B cell (primary cell): ENCODE measurements around the gene SH3RF3. TPM values are rescaled to one million over a fixed set of nuclear protein-coding genes. Genes with fewer than 3 reads are reported as not detected.

ENCODE experiments used
- ATAC-seq: fragments of 200-7000 bp; cut with Tn5 transposase; one replicate; pipeline ENCODE4 v1.10.0; 2021; ENCODE audit warnings: low read depth, mild to moderate bottlenecking, moderate number of reproducible peaks, moderate library complexity
- CTCF ChIA-PET: fragments of 350-600 bp; sonication (Branson Sonifier 250); formaldehyde crosslinking; loops from one replicate; lab custom pipeline; 2021; ENCODE audit warnings: antibody characterized with exemption, inconsistent platforms; lab: Charles Lee
- POLR2A ChIA-PET: fragments of 350-600 bp; sonication (Branson Sonifier 250); formaldehyde crosslinking; loops from one replicate; lab custom pipeline; 2021; ENCODE audit warnings: antibody characterized with exemption; lab: Charles Lee
- DNase-seq: peaks from one replicate; pipeline ENCODE4 v3.0.0; 2013
- H2AFZ ChIP-seq: 2 replicates; pipeline ENCODE4 v1.6.1; 2012; ENCODE audit warnings: mild to moderate bottlenecking, low read depth, low read length; ENCODE audit not compliant: insufficient read depth, poor library complexity, severe bottlenecking
- H3K27ac ChIP-seq, 2 donors: 1 replicate in 1 of 2; 2 replicates in 1 of 2; pipeline ENCODE4 v1.5.1; 2012 to 2013; ENCODE audit warnings: low read length in 2 of 2, mild to moderate bottlenecking in 2 of 2, moderate library complexity in 1 of 2
- H3K27me3 ChIP-seq, 4 experiments: fragments of 200-600 bp in 1 of 4; sonication (generic) in 1 of 4; replicated peaks in 1 of 4; 1 replicate in 2 of 4; 2 replicates in 2 of 4; pipeline versions ENCODE4 v1.6.1 to v1.7.0; 2013 to 2016; ENCODE audit warnings: low read length in 3 of 4, mild to moderate bottlenecking in 2 of 4, mixed read lengths in 1 of 4, moderate library complexity in 1 of 4; ENCODE audit not compliant: insufficient read depth in 4 of 4, control insufficient read depth in 3 of 4; ENCODE audit errors: control extremely low read depth in 1 of 4
- H3K36me3 ChIP-seq, 2 experiments: replicated peaks in 1 of 2; 1 replicate in 1 of 2; 2 replicates in 1 of 2; pipeline versions ENCODE4 v1.6.1 to v1.7.1; 2013; ENCODE audit warnings: low read length in 1 of 2; ENCODE audit not compliant: insufficient read depth in 2 of 2, control insufficient read depth in 1 of 2; ENCODE audit errors: control extremely low read depth in 1 of 2, extremely low read depth in 1 of 2
- H3K4me1 ChIP-seq, 2 donors: fragments of 200-600 bp in 1 of 2; sonication (generic) in 1 of 2; 1 replicate in 1 of 2; 2 replicates in 1 of 2; pipeline versions ENCODE4 v1.5.1 to v1.6.1; 2013 to 2017; ENCODE audit warnings: low read length in 2 of 2; ENCODE audit not compliant: control insufficient read depth in 2 of 2, insufficient read depth in 2 of 2
- H3K4me2 ChIP-seq: replicated peaks from 2 replicates; pipeline ENCODE3; 2012; ENCODE audit warnings: mild to moderate bottlenecking, low read depth, low read length; ENCODE audit not compliant: poor library complexity, severe bottlenecking
- H3K4me3 ChIP-seq, 5 experiments: fragments of 200-600 bp in 1 of 5; sonication (generic) in 1 of 5; 1 replicate in 3 of 5; 2 replicates in 2 of 5; pipeline versions ENCODE4 v1.5.1 to v1.7.0; 2011 to 2016; ENCODE audit warnings: low read length in 4 of 5, mild to moderate bottlenecking in 4 of 5, low read depth in 2 of 5, control low read depth in 1 of 5, moderate library complexity in 1 of 5; ENCODE audit not compliant: insufficient read depth in 1 of 5; ENCODE audit errors: control extremely low read depth in 1 of 5, extremely low read depth in 1 of 5
- H3K79me2 ChIP-seq: fragments of 200-600 bp; sonication (generic); one replicate; pipeline ENCODE4 v1.6.0; 2016; ENCODE audit warnings: low read length; ENCODE audit not compliant: control insufficient read depth, insufficient read depth
- H3K9ac ChIP-seq: fragments of 200-600 bp; sonication (generic); 2 replicates; pipeline ENCODE4 v1.6.1; 2017; ENCODE audit warnings: mild to moderate bottlenecking, low read length, moderate library complexity
- H3K9me3 ChIP-seq, 3 donors: one replicate each; pipeline versions ENCODE4 v1.6.1 to v1.7.1; 2013; ENCODE audit warnings: low read length in 2 of 3; ENCODE audit not compliant: control insufficient read depth in 2 of 3, insufficient read depth in 1 of 3; ENCODE audit errors: control extremely low read depth in 1 of 3
- H4K20me1 ChIP-seq: 2 replicates; pipeline ENCODE4 v1.6.0; 2012; ENCODE audit warnings: mild to moderate bottlenecking, low read length; ENCODE audit not compliant: insufficient read depth, control insufficient read depth, poor library complexity, severe bottlenecking
- H3K27ac Mint-ChIP-seq: one replicate; pipeline ENCODE4 v1.8.0; 2021; ENCODE audit warnings: mixed read lengths
- H3K27me3 Mint-ChIP-seq: one replicate; pipeline ENCODE4 v1.8.0; 2021; ENCODE audit warnings: mixed read lengths
- H3K4me1 Mint-ChIP-seq: one replicate; pipeline ENCODE4 v1.8.0; 2021; ENCODE audit warnings: mixed read lengths
- H3K4me3 Mint-ChIP-seq: one replicate; pipeline ENCODE4 v1.8.0; 2021; ENCODE audit warnings: mixed read lengths
- H3K9me3 Mint-ChIP-seq: one replicate; pipeline ENCODE4 v1.8.0; 2022; ENCODE audit warnings: mixed read lengths; ENCODE audit not compliant: insufficient read depth
- CTCF ChIP-seq: fragments of 200-600 bp; IDR thresholded peaks from one replicate; pipeline ENCODE4 v1.8.0; 2022; ENCODE audit warnings: antibody characterized with exemption, mild to moderate bottlenecking
- EZH2 ChIP-seq: IDR thresholded peaks from 2 replicates; pipeline ENCODE4 v1.6.1; 2012; ENCODE audit warnings: borderline replicate concordance, low read depth, mild to moderate bottlenecking, moderate library complexity, low read length; ENCODE audit not compliant: insufficient read depth, poor library complexity, severe bottlenecking
- WGBS: methylation state at CpG from one replicate; pipeline ENCODE4 v1.1.5; 2013; ENCODE audit warnings: missing lambda C conversion rate; ENCODE audit not compliant: insufficient coverage; 5-methylcytosine and 5-hydroxymethylcytosine counted together
- intact Hi-C: fragments of 100-400 bp; cut with micrococcal nuclease; formaldehyde crosslinking; loops from one replicate; pipeline ENCODE4 v1.10.0; 2022
- polyA plus RNA-seq: library from polyadenylated mRNA; depleted of rRNA; stranded (reverse); fragments of >200 nt; gene quantifications from 2 replicates; pipeline ENCODE4 v1.2.3, GENCODE V29; 2012
- total RNA-seq, 2 donors: library from RNA; stranded (reverse); fragments of 120-200 nt in 1 of 2; gene quantifications; 1 replicate in 1 of 2; 2 replicates in 1 of 2; pipeline versions ENCODE4 v1.2.3 to v1.2.4, GENCODE V29; 2013 to 2022

SH3RF3 gene
- total and polyA plus RNA-seq, 2 donors (not counting 1 experiment from before 2014, with no cell fraction given): 0.07 to 1.2 TPM

- POLR2A ChIA-PET: no interaction called here
- H3K27me3 Mint-ChIP-seq: peaks cover 27% of the 10 kb centered on the region
These were observed 402.2 kb downstream of the SH3RF3 start for GRCh38 chr2:109531221-109531620.

More at GRCh38 chr2:109531221-109531620, 402.2 kb downstream of the SH3RF3 start:
- Histone ChIP-seq H3K4me1 (no peaks in the 10 kb centered on the region), H3K79me2 (no peaks in the 10 kb centered on the region), H3K9me3 (no peaks in the 10 kb centered on the region), H3K27ac (no peak overlapping the region), H3K9ac (no peak overlapping the region), H3K4me3 (no peak overlapping the region), H3K4me2 (no peak overlapping the region), H2AFZ (no peak overlapping the region), H3K27me3 (no peaks in the 10 kb centered on the region), H3K36me3 (no peaks in the 10 kb centered on the region), H4K20me1 (no peaks in the 10 kb centered on the region)
- Mint-ChIP-seq H3K4me1 (no peaks in the 10 kb centered on the region), H3K4me3 (no peak overlapping the region), H3K27ac (no peak overlapping the region), H3K9me3 (no peaks in the 10 kb centered on the region)
- no peak for ATAC-seq
- TF ChIP-seq CTCF (no peak), EZH2 (no peak)
- CTCF ChIA-PET: interaction anchor here (1.4 kb wide), 1 partner anchor 21 kb away, joined by 3 read pairs; no protein-coding TSS in a partner anchor
- WGBS: 71% methylated on average over 5 of the region's 5 CpGs
- DNase-seq: no peak
- intact Hi-C loops: no loop called here
